ENCODE measurements around the gene SRR. TPM values are rescaled to one million over a fixed set of nuclear protein-coding genes. Genes with fewer than 3 reads are reported as not detected.

Gene SRR
- total RNA-seq, 2 donors from 2014 or later, result 9.7 to 11.5 TPM

- Histone ChIP-seq H3K27ac (no peak overlapping the region), H3K36me3 (peaks cover 17% of the 10 kb centered on the region), H3K9me3 (no peaks in the 10 kb centered on the region), H3K4me3 (no peak overlapping the region), H3K4me1 (peaks cover 0 to 41% of the 10 kb centered on the region in 2 donors), H3K27me3 (no peaks in the 10 kb centered on the region)
- TF ChIP-seq CTCF (IDR thresholded peaks at IDR 0.05), result no peak
- no peak for DNase-seq (ENCODE audit: low spot score)
These were observed 61.0 kb downstream of the SRR start for GRCh38 chr17:2364763-2365116.

DNA sequence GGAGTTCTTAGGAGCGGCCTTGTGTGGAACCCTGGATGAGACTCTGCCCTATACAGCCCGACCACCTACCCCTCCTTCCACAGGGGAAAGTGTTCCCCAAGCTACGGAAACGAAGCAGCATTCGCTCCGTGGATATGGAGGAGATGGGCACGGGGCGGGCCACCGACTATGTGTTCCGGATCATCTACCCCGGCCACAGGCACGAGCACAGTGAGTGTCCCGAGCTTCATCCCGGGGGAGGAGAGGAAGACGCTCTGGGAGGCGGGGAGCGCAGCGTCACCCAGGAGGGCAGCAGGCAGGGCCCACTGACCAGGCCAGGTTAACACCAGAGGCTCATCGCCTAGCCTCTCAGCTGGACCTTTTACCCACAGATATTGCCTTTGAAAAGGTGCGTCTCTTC is 61.4 kb downstream of the SRR start:
- Histone ChIP-seq H3K36me3 (peaks cover 17% of the 10 kb centered on the region), H3K27me3 (no peaks in the 10 kb centered on the region), H3K4me3 (no peak overlapping the region), H3K4me1 (peaks cover 0 to 45% of the 10 kb centered on the region in 2 donors), H3K27ac (no peak overlapping the region), H3K9me3 (no peaks in the 10 kb centered on the region)
- no peak for DNase-seq (ENCODE audit: low spot score)
- TF ChIP-seq CTCF (IDR thresholded peaks at IDR 0.05), result no peak

DNA sequence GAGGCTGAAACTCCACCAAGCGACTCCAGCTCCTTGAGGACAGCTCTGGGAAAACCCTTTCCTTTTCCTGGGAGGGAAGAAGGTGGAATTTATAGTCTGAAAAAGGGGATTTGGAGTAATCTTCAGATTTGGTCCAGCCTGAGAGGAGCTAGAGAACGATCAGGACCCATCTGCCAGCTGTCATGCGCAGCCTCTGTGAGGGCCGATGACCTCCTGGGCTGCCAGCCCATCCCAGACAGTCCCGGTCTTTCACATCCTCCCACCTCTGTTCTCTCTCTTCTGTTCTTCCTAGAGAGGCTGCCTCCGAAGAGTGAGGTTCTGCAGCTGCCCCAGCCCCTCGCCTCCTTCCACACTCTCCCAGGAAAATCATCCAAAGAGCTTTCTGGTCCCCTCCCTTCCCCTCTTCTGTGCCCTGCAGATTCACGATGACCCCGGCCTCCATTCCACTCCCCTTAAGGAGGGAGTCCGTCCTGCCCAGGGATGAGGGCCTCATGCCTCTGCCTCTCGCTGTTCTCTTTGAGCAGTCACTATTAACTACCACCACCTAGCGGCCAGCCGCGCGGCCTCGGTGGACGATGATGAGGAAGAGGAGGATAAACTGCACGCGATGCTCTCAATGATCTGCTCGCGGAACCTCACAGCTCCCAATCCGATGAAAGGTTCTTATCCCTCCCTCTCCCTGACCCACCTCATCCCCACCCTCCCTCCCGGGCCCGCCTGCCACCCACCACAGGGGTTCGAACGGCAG is 63.2 kb downstream of the SRR start:
- Histone ChIP-seq H3K27ac (no peak overlapping the region), H3K36me3 (peaks cover 17% of the 10 kb centered on the region), H3K4me3 (no peak overlapping the region), H3K27me3 (no peaks in the 10 kb centered on the region), H3K9me3 (no peaks in the 10 kb centered on the region), H3K4me1 (peaks cover 0 to 45% of the 10 kb centered on the region in 2 donors)
- TF ChIP-seq CTCF (IDR thresholded peaks at IDR 0.05), result no peak
- DNase-seq (ENCODE audit: low spot score), result no peak

DNA sequence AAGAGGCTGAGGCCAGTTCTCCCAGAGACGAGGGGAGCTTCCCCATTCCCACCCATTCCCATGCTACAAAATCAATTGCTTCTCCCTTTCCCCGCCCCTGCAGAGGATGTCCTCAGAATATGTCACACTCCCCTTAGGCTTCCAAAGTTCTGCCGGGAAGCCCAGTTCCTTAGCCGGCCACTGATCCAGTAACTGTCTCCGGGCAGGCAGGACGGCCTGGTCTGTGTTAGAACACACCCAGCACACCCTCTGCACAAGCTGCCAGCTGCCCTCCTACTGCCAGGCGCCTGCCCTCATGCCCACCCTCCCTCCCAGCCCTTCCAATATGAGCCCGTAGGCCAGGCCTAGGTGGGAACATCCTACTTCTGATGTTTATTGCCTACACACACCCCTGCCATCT is 64.6 kb downstream of the SRR start:
- Histone ChIP-seq H3K4me3 (no peak overlapping the region), H3K27me3 (no peaks in the 10 kb centered on the region), H3K27ac (no peak overlapping the region), H3K36me3 (peaks cover 12% of the 10 kb centered on the region), H3K9me3 (no peaks in the 10 kb centered on the region), H3K4me1 (peaks cover 0 to 44% of the 10 kb centered on the region in 2 donors)
- no peak for DNase-seq (ENCODE audit: low spot score)
- no peak for TF ChIP-seq CTCF (IDR thresholded peaks at IDR 0.05)

DNA sequence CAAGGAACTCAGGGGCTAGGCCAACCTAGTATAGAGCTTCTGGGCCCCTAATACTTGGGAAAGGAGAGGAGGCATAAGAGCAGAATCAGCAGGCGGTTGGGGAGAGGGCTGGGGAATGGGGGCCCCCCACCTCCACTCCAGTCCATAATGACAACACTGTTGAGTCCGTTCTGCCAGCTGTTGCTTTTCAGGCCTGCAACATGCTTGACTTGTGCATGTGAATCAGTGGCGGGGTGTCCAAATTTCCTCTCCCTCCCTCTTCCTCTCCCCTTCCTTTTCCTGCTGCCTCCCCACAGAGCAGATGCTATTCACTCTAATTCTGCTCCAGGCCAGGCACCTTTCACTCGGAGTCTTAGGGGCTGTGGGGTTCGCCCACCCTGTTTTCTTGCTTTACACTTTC is 65.3 kb downstream of the SRR start:
- peaks cover 17% of the 10 kb centered on the region for H3K36me3 ChIP-seq
- no peak overlapping the region for H3K27ac ChIP-seq
- no peaks in the 10 kb centered on the region for H3K27me3 ChIP-seq
- no peaks in the 10 kb centered on the region for H3K9me3 ChIP-seq
- TF ChIP-seq CTCF (IDR thresholded peaks at IDR 0.05), result no peak
- H3K4me3 ChIP-seq, result no peak overlapping the region
- DNase-seq (ENCODE audit: low spot score), result no peak
- peaks cover 0 to 37% of the 10 kb centered on the region in 2 donors for H3K4me1 ChIP-seq

All from right atrium auricular region (tissue), 2 donors.